Right lung (tissue), 5 donors: ENCODE measurements around the gene CD37. TPM values are rescaled to one million over a fixed set of nuclear protein-coding genes. Genes with fewer than 3 reads are reported as not detected.
"Not testable (repeated sequence)": the region's sequence is repeated elsewhere in the genome, so short reads cannot be mapped to it uniquely, and the experiment has no call there.

Experiments
- DNase-seq, 2 donors: peaks; one replicate each; pipeline ENCODE4 v3.0.0-alpha.2; 2013
- polyA plus RNA-seq, 5 donors: library from polyadenylated mRNA; unstranded; fragments of 120-200 nt; gene quantifications; one replicate each; pipeline versions ENCODE4 v1.2.1 to v1.2.3, GENCODE V29; 2013; ENCODE audit warnings: inconsistent platforms in 1 of 5, low replicate concordance in 1 of 5; ENCODE audit not compliant: insufficient read length in 5 of 5, insufficient read depth in 1 of 5

CD37 gene
- polyA plus RNA-seq, 5 donors, result 35.1 to 50.8 (median 44.1) TPM

DNA sequence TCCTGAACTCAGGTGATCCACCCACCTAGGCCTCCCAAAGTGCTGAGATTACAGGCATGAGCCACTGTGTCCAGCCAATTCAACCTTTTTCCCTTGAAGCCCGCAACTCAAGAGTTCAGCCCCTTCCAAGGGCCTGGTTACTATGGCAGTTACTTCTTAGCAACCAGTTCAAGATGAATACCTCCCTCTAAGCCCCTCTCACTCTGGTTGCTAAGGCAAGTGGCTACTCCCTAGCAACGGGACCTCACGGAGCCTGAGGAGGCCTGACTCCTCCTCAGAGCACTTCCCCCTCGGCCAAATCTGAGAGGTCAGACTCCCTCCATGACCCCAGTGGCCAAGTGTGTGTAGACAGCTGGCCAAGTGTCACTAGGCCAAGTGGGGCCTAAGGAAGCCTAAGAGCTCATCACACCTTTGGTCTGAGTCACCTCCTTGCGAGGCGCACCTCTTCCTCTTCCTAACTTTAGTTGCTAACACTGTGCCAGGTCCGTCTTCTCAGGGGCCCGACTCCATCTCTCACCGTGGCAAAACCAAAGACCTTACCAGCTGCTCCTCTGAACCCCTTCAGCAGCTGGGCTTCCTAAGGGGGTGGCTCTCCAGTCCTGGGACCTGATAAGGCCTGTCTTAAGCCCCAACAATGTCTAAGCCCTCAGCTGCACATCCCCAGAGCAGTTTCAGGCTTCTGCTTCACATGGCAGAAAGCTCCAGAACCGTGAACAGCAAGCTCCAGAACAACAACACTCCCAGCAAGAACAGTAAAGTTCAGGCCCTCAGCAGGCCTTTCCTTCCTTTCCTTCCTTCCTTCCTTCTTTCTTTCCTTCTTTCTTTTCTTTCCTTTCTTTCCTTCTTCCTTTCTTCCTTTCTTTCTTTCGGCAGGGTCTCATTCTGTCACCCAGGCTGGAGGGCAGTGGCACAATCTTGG, 9.6 kb downstream of the CD37 start:
- DNase-seq, result no peak

DNA sequence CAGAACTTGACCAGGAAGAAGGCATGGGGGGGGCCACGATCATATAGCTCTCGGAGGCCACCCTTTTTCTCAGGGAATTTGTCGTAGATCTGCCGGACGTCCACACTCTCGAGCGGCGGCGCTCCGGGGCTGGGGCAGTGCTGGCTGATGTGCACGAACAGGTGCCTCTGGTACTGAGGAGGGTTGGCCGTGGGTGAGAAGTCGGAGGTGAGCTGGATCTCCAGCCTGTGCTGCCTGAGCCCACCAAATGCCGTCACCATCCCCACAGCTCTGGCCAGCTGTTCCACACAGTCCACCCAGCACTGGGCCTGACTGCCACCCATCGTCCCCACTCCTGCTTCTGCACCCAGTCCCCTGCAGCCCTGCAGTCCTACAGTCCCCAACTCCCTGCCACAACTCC, 12.0 kb downstream of the CD37 start:
- no peak for DNase-seq

DNA sequence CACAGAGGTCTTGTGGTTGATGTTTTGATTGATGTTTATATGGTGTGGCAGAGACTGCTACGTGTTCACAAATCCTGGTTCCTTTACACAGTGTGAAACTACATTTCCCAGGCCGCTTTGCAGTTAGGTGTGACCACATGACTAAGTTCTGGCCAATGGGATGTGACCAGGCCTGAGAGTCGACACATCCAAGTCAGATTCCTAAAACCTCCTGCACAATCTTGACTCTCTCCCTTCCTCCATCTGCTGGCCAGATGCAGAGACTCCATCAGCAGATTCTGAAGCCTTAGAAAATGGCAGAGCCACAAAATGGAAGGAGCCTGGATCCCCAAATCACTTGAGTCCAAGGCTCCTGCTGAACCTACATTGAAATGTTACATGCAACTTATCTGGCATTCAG, 12.6 kb downstream of the CD37 start:
- no peak for DNase-seq

- DNase-seq, result no peak
These were observed 13.3 kb downstream of the CD37 start for GRCh38 chr19:49348305-49349189.

GRCh38 chr19:49349567-49349966, 14.4 kb downstream of the CD37 start:
- DNase-seq, result no peak

DNA sequence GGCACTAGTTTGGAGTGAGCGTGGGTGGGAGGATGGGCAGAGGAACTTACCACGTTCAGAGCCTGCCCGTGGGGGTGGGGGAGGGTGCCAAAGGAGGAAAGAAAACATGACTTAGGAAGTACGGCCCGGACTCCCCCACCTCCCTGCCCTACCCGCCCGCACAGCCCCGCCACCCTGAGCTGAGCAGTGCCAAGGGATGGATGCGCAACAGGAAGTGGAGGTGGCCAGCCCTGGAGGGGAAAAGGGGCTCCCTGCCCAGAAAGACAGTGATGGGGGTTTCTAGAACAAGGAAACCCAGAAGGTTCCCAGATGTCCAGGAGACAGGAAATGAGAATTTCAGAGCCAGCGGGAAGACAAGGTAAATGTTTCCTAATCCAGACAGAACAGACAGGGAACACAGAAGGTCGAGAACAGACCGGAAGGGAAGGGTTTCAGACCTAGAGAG, 20.7 kb downstream of the CD37 start:
- no peak for DNase-seq

DNA sequence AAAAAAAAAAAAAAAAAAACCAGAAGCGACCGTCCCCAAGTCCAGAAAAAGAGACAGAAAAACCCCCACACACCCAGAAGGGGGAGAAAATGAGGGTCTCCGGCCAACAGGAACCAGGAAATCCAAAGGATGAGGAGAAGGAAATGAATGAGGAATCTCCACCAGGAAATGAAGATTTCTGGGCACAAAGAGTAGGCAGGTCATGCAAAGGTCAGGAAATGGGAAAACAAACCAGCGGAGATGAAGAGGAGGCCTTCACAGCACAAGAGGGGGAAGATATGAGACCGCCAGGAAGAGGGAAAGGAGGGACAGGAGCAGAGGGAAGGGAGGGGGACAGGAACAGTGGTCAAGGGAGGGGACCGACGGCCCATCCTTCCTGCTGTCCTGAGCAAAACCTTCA, 21.2 kb downstream of the CD37 start:
- no peak for DNase-seq

DNA sequence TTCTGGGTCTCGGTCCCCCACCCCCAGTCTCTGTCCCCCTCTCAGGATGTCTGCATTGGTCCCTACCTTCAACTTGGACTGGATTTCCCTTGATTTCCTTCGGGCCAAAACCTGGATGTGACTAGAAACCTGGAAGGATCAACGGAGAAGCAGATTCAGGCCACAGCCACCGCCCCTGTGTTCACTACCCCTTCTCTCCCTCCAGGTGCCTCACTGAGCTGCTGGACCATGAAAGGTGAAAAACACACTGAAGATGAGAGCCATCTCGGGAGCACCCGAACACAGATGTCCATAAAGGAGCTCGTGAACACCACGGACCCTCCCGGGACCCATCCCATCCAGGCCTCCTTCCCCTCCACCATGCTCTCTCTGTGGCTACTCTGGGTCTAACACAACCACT, 22.0 kb downstream of the CD37 start:
- no peak for DNase-seq

GRCh38 chr19:49359851-49360820, 24.9 kb downstream of the CD37 start:
- DNase-seq, result no peak

DNA sequence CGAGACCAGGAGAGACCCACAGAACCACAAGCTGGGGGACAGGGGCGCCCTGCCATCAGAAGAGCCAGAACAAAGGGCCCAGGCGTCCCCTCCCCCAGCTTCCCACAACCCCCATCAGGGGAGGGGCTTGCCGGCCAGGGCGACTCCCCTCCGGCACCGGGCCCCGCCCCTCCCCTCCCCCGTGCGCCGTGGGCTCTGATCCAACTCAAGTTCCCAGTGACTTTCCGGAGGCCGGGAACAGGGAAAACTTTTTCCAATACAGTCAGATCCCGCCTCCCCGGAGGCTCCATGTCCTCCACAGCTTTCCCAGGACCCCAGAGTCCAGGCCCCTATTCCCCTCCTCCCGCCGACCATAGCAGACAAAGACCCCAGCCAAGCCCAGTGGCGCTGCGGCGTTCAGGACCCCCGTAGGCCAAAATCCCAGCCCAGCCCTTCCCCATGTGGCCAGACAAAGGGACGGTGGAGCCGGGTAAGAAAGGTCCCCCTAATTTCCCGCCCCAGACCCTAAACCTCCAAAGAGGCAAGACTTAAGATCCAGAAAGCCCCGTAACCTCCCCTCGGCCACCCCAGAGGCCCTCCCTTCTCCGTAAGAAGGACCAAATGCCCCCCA, 26.3 kb downstream of the CD37 start:
- DNase-seq, result peak; percentile 95 to 96

GRCh38 chr19:49362048-49362928, 27.1 kb downstream of the CD37 start, which contains the start of gene TEAD2:
Gene TEAD2, minus strand, starts transcription at chr19:49362416. Its CDS starts 2,341 bp downstream, at chr19:49360075.
- DNase-seq, result peak; percentile 82 to 87

GRCh38 chr19:49362929-49363267, 27.7 kb downstream of the CD37 start:
- DNase-seq, result peak; percentile 62 to 73

- DNase-seq, result peak; percentile 94 to 95
These were observed 28.3 kb downstream of the CD37 start, which contains the start of gene DKKL1 for GRCh38 chr19:49363268-49364082. Gene DKKL1, plus strand, starts transcription at chr19:49363877. Its CDS starts 122 bp downstream, at chr19:49363999.

DNA sequence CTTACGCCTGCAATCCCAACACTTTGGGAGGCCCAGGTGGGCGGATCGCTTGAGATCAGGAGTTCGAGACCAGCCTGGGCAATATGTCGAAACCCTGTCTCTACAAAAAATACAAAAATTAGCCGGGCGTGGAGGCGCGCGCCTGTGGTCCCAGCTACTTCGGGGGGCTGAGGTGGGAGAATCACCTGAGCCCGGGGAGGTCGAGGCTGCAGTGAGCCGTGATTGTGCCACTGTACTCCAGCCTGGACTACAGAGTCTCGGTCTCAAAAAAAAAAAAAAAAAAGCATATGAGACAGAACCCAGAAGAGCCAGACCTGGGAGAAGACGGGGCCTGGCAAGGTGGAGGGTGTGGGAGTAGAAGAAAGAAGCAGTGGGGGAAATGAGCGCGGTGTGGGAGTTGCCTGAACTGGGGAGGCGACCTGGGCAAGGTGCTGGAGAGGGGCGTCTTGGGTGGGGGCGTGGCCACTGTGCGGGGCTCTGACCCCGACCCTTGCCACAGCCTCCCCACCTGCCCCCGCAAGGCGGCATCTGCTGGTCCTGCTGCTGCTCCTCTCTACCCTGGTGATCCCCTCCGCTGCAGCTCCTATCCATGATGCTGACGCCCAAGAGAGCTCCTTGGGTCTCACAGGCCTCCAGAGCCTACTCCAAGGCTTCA, 29.0 kb downstream of the CD37 start:
- no peak for DNase-seq

DNA sequence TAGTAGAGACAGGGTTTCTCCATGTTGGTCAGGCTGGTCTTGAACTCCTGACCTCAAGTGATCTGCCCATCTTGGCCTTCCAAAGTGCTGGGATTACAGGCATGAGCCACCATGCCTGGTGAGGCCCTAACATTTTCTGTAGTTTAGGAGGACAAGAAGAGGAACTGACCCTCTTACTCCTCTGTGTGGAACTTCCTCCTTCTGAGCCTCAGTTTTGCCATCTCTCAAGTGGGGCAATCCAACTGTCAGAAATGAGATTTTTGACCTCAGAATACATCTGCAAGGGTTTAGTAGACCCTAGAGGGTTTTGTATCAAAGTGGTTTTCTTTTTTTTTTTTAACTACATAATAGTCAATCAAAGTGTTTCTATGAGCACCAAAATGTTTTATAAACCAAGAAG, 30.9 kb downstream of the CD37 start:
- DNase-seq, result no peak

- no peak for DNase-seq
These were observed 33.6 kb downstream of the CD37 start for GRCh38 chr19:49368711-49369358.

DNA sequence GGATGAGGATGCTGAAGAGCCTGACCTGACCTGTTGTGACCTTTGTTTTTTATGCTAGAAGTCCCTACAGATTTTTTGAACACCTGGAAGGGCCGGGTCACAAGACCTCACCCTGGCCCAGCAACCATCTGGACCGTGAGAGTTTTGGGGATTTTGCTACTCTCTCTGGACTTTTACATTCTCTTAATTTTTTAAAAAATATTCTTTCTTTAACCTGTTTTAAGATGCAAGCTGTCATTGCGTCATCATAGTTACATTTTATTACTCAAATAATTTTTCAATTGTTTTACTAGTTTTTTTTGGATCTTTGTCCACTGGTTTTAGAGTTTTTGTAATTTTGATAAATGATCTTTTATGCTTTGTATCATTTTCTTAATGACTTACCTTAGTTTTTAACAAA, 36.0 kb downstream of the CD37 start:
- no peak for DNase-seq

- DNase-seq, result not testable (repeated sequence)
These were observed 38.0 kb downstream of the CD37 start for GRCh38 chr19:49373174-49373573.
